CD4-positive, alpha-beta memory T cell (primary cell): ENCODE results near the gene USP17L24. TPM values are rescaled to one million over a fixed set of nuclear protein-coding genes. Genes with fewer than 3 reads are reported as not detected.
"Not testable (repeated sequence)": the region's sequence is repeated elsewhere in the genome, so short reads cannot be mapped to it uniquely, and the experiment has no call there.

Experiments
- CTCF ChIA-PET: fragments of 350-600 bp; sonication (Branson Sonifier 250); formaldehyde crosslinking; loops from one replicate; lab custom pipeline; 2021; ENCODE audit warnings: inconsistent platforms; ENCODE audit not compliant: partially characterized antibody; lab: Charles Lee
- POLR2A ChIA-PET: fragments of 350-600 bp; sonication (Branson Sonifier 250); formaldehyde crosslinking; loops from one replicate; lab custom pipeline; 2021; ENCODE audit not compliant: partially characterized antibody; lab: Charles Lee
- DNase-seq, 5 donors: peaks; one replicate each; pipeline versions ENCODE4 v3.0.0 to v3.0.0-alpha.2; 2020 to 2022; ENCODE audit warnings: mixed read lengths in 1 of 5
- H3K27ac ChIP-seq: one replicate; pipeline ENCODE4 v1.7.0; 2013; ENCODE audit warnings: low read depth, low read length
- H3K27me3 ChIP-seq: 2 replicates; pipeline ENCODE4 v1.7.0; 2013; ENCODE audit warnings: mild to moderate bottlenecking, low read length, moderate library complexity; ENCODE audit not compliant: insufficient read depth
- H3K36me3 ChIP-seq: 2 replicates; pipeline ENCODE4 v1.7.0; 2013; ENCODE audit warnings: mild to moderate bottlenecking, low read length, moderate library complexity; ENCODE audit not compliant: insufficient read depth
- H3K4me1 ChIP-seq: 2 replicates; pipeline ENCODE4 v1.7.0; 2013; ENCODE audit warnings: mild to moderate bottlenecking, low read length, moderate library complexity; ENCODE audit not compliant: insufficient read depth
- H3K4me3 ChIP-seq, 2 donors: one replicate each; pipeline ENCODE4 v1.7.0; 2013; ENCODE audit warnings: low read length in 2 of 2, mild to moderate bottlenecking in 1 of 2
- H3K9me3 ChIP-seq, 2 donors: one replicate each; pipeline ENCODE4 v1.7.0; 2013; ENCODE audit warnings: low read length in 2 of 2, control low read depth in 1 of 2; ENCODE audit not compliant: control insufficient read depth in 1 of 2
- H3K27ac Mint-ChIP-seq, 7 donors: one replicate each; pipeline ENCODE4 v1.8.0; 2020 to 2021; ENCODE audit warnings: mixed read lengths in 7 of 7, mild to moderate bottlenecking in 6 of 7, inconsistent platforms in 3 of 7, moderate library complexity in 3 of 7
- H3K27me3 Mint-ChIP-seq, 2 donors: one replicate each; pipeline ENCODE4 v1.8.0; 2020 to 2021; ENCODE audit warnings: mixed read lengths in 2 of 2
- H3K36me3 Mint-ChIP-seq, 2 donors: one replicate each; pipeline ENCODE4 v1.8.0; 2020 to 2021; ENCODE audit warnings: mixed read lengths in 2 of 2, inconsistent platforms in 1 of 2, mild to moderate bottlenecking in 1 of 2
- H3K4me1 Mint-ChIP-seq, 4 donors: one replicate each; pipeline ENCODE4 v1.8.0; 2020 to 2021; ENCODE audit warnings: mixed read lengths in 4 of 4, mild to moderate bottlenecking in 1 of 4
- H3K4me3 Mint-ChIP-seq, 8 donors: one replicate each; pipeline ENCODE4 v1.8.0; 2020 to 2021; ENCODE audit warnings: mixed read lengths in 8 of 8, mild to moderate bottlenecking in 7 of 8, moderate library complexity in 6 of 8, inconsistent platforms in 3 of 8
- H3K9me3 Mint-ChIP-seq, 8 donors: one replicate each; pipeline ENCODE4 v1.8.0; 2020 to 2021; ENCODE audit warnings: mixed read lengths in 8 of 8, mild to moderate bottlenecking in 5 of 8, inconsistent platforms in 3 of 8, moderate library complexity in 1 of 8
- intact Hi-C: fragments of 100-400 bp; cut with micrococcal nuclease; formaldehyde crosslinking; loops from one replicate; pipeline ENCODE4 v1.15.1; 2023
- polyA plus RNA-seq, 2 donors: library from polyadenylated mRNA; unstranded; fragments of 300-500 nt; fragmentation: Illumina TruSeq; gene quantifications; one replicate each; pipeline ENCODE4 v1.2.3, GENCODE V29; 2021
- total RNA-seq, 2 experiments: library from RNA; stranded (reverse); gene quantifications; one replicate each; pipeline ENCODE4 v1.2.3, GENCODE V29; 2021

USP17L24 gene
- not detected for total RNA-seq
- not detected for polyA plus RNA-seq

GRCh38 chr4:9324865-9325264 is at the start of gene USP17L24:
USP17L24 (plus strand) TSS chr4:9325165; CDS start chr4:9325165, 0 bp downstream.
- H3K27ac ChIP-seq, intact Hi-C loops, H3K27ac Mint-ChIP-seq, H3K36me3 Mint-ChIP-seq, H3K27me3 ChIP-seq, H3K4me1 ChIP-seq, H3K9me3 ChIP-seq, H3K4me3 ChIP-seq, DNase-seq, H3K9me3 Mint-ChIP-seq, H3K4me3 Mint-ChIP-seq, H3K36me3 ChIP-seq, H3K4me1 Mint-ChIP-seq, POLR2A ChIA-PET, CTCF ChIA-PET, H3K27me3 Mint-ChIP-seq: not testable (repeated sequence)

GRCh38 chr4:9324191-9324590 is 774 bp upstream of the USP17L24 start:
- H3K4me3 ChIP-seq, H3K27ac Mint-ChIP-seq, POLR2A ChIA-PET, H3K27ac ChIP-seq, H3K27me3 ChIP-seq, intact Hi-C loops, H3K27me3 Mint-ChIP-seq, H3K36me3 ChIP-seq, H3K9me3 ChIP-seq, H3K4me1 ChIP-seq, H3K9me3 Mint-ChIP-seq, H3K4me3 Mint-ChIP-seq, H3K36me3 Mint-ChIP-seq, CTCF ChIA-PET, H3K4me1 Mint-ChIP-seq: not testable (repeated sequence)
- peak in 2 of 5 donors; percentile 0 to 1 for DNase-seq

- DNase-seq, H3K9me3 ChIP-seq, H3K27ac Mint-ChIP-seq, H3K27ac ChIP-seq, CTCF ChIA-PET, H3K9me3 Mint-ChIP-seq, H3K4me1 Mint-ChIP-seq, H3K27me3 Mint-ChIP-seq, POLR2A ChIA-PET, H3K36me3 ChIP-seq, H3K27me3 ChIP-seq, H3K4me3 ChIP-seq, intact Hi-C loops, H3K36me3 Mint-ChIP-seq, H3K4me3 Mint-ChIP-seq, H3K4me1 ChIP-seq: not testable (repeated sequence)
Observed at GRCh38 chr4:9329611-9330010, 4.6 kb downstream of the USP17L24 start, which contains the start of gene USP17L25. USP17L25 (plus strand) TSS chr4:9329911; CDS start chr4:9329911, 0 bp downstream.

GRCh38 chr4:9334358-9334757 is 9.4 kb downstream of the USP17L24 start, which contains the start of gene USP17L26:
USP17L26 (plus strand) TSS chr4:9334658; CDS start chr4:9334658, 0 bp downstream.
- H3K4me1 ChIP-seq, H3K4me1 Mint-ChIP-seq, H3K27me3 ChIP-seq, H3K27ac ChIP-seq, H3K27ac Mint-ChIP-seq, H3K9me3 Mint-ChIP-seq, POLR2A ChIA-PET, intact Hi-C loops, H3K36me3 Mint-ChIP-seq, H3K9me3 ChIP-seq, H3K27me3 Mint-ChIP-seq, H3K36me3 ChIP-seq, DNase-seq, H3K4me3 Mint-ChIP-seq, H3K4me3 ChIP-seq, CTCF ChIA-PET: not testable (repeated sequence)

GRCh38 chr4:9339103-9339502 is 14.1 kb downstream of the USP17L24 start, which contains the start of gene USP17L5:
USP17L5 (plus strand) TSS chr4:9339403; CDS start chr4:9339403, 0 bp downstream.
- H3K36me3 Mint-ChIP-seq, H3K4me1 ChIP-seq, H3K27me3 Mint-ChIP-seq, intact Hi-C loops, H3K27ac ChIP-seq, POLR2A ChIA-PET, CTCF ChIA-PET, H3K9me3 ChIP-seq, H3K27ac Mint-ChIP-seq, H3K4me1 Mint-ChIP-seq, H3K9me3 Mint-ChIP-seq, H3K27me3 ChIP-seq, H3K4me3 ChIP-seq, H3K4me3 Mint-ChIP-seq, H3K36me3 ChIP-seq, DNase-seq: not testable (repeated sequence)

GRCh38 chr4:9343848-9344247 is 18.9 kb downstream of the USP17L24 start, which contains the start of gene USP17L27:
USP17L27 (plus strand) TSS chr4:9344148; CDS start chr4:9344148, 0 bp downstream.
- CTCF ChIA-PET, H3K9me3 Mint-ChIP-seq, H3K27me3 ChIP-seq, H3K4me1 ChIP-seq, H3K4me3 Mint-ChIP-seq, H3K27ac Mint-ChIP-seq, DNase-seq, H3K9me3 ChIP-seq, H3K27ac ChIP-seq, H3K4me3 ChIP-seq, H3K27me3 Mint-ChIP-seq, intact Hi-C loops, H3K36me3 Mint-ChIP-seq, H3K36me3 ChIP-seq, H3K4me1 Mint-ChIP-seq, POLR2A ChIA-PET: not testable (repeated sequence)

GRCh38 chr4:9348593-9348992 is 23.6 kb downstream of the USP17L24 start, which contains the start of gene USP17L28:
USP17L28 (plus strand) TSS chr4:9348893; CDS start chr4:9348893, 0 bp downstream.
- H3K4me1 Mint-ChIP-seq, H3K4me1 ChIP-seq, H3K9me3 ChIP-seq, H3K36me3 ChIP-seq, H3K9me3 Mint-ChIP-seq, CTCF ChIA-PET, H3K27me3 Mint-ChIP-seq, H3K27ac Mint-ChIP-seq, H3K27me3 ChIP-seq, H3K4me3 ChIP-seq, H3K36me3 Mint-ChIP-seq, H3K4me3 Mint-ChIP-seq, DNase-seq, POLR2A ChIA-PET, H3K27ac ChIP-seq, intact Hi-C loops: not testable (repeated sequence)

- intact Hi-C loops, DNase-seq, H3K27ac Mint-ChIP-seq, H3K9me3 Mint-ChIP-seq, CTCF ChIA-PET, H3K4me1 Mint-ChIP-seq, H3K9me3 ChIP-seq, H3K27me3 Mint-ChIP-seq, H3K4me3 Mint-ChIP-seq, H3K27me3 ChIP-seq, H3K27ac ChIP-seq, H3K36me3 ChIP-seq, H3K36me3 Mint-ChIP-seq, H3K4me1 ChIP-seq, H3K4me3 ChIP-seq, POLR2A ChIA-PET: not testable (repeated sequence)
Observed at GRCh38 chr4:9350866-9351265, 25.9 kb downstream of the USP17L24 start.
